Stimulated activated CD8-positive, alpha-beta memory T cell treated with anti-CD3 and anti-CD28 coated beads, Interleukin-15, amount 100 ng/mL, for 4 hours (primary cell): ENCODE results near the gene RNF223.
"Not testable (repeated sequence)": the region's sequence is repeated elsewhere in the genome, so short reads cannot be mapped to it uniquely, and the experiment has no call there.

ENCODE experiments used
- DNase-seq, 2 donors: peaks; one replicate each; pipeline ENCODE4 v3.0.0-alpha.2; 2020; ENCODE audit warnings: low read depth in 2 of 2

The RNF223 gene

GRCh38 chr1:1087351-1088028 lies 13.4 kb upstream of the RNF223 start:
- DNase-seq: no peak

GRCh38 chr1:1086911-1087341 lies 12.8 kb upstream of the RNF223 start:
- DNase-seq: no peak

- DNase-seq: no peak
Observed at GRCh38 chr1:1085911-1086841, 12.1 kb upstream of the RNF223 start.

- DNase-seq: no peak
Observed at GRCh38 chr1:1085171-1085841, 11.2 kb upstream of the RNF223 start.

- no peak for DNase-seq
Observed at GRCh38 chr1:1084372-1085170, 10.5 kb upstream of the RNF223 start.

GRCh38 chr1:1083416-1084371 lies 9.6 kb upstream of the RNF223 start:
- no peak for DNase-seq

GRCh38 chr1:1082776-1083415 lies 8.8 kb upstream of the RNF223 start:
- no peak for DNase-seq

GRCh38 chr1:1082239-1082775 lies 8.2 kb upstream of the RNF223 start:
- no peak for DNase-seq

- no peak for DNase-seq
Observed at GRCh38 chr1:1081311-1082238, 7.5 kb upstream of the RNF223 start.

GRCh38 chr1:1080951-1081310 lies 6.8 kb upstream of the RNF223 start:
- DNase-seq: no peak

GRCh38 chr1:1080122-1080757 lies 6.1 kb upstream of the RNF223 start:
- DNase-seq: no peak

- DNase-seq: no peak
Observed at GRCh38 chr1:1079408-1080121, 5.5 kb upstream of the RNF223 start.

- not testable (repeated sequence) for DNase-seq
Observed at GRCh38 chr1:1077396-1077795, 3.3 kb upstream of the RNF223 start.

GRCh38 chr1:1075148-1075935 lies 1.2 kb upstream of the RNF223 start:
- no peak for DNase-seq

- DNase-seq: no peak
Observed at GRCh38 chr1:1074631-1075147, 583 bp upstream of the RNF223 start.
